BE2C (cell line): ENCODE measurements around the gene TMEM213.

Experiments
- DNase-seq: peaks from one replicate; pipeline ENCODE4 v3.0.0-alpha.2; 2020
- H3K27me3 ChIP-seq: fragments of 250-450 bp; sonication (Bioruptor Pico); 2 replicates; pipeline ENCODE4 v1.5.1; 2020; ENCODE audit warnings: mild to moderate bottlenecking
- H3K36me3 ChIP-seq: fragments of 250-450 bp; sonication (Bioruptor Pico); 2 replicates; pipeline ENCODE4 v1.5.1; 2020; ENCODE audit warnings: mild to moderate bottlenecking
- H3K4me1 ChIP-seq: fragments of 250-450 bp; sonication (Bioruptor Pico); 2 replicates; pipeline ENCODE4 v1.5.1; 2020
- H3K4me3 ChIP-seq: 2 replicates; pipeline ENCODE4 v1.5.1; 2011; ENCODE audit warnings: low read depth, low read length
- H3K9me3 ChIP-seq: fragments of 250-450 bp; sonication (Bioruptor Pico); 2 replicates; pipeline ENCODE4 v1.5.1; 2020
- CTCF ChIP-seq: IDR thresholded peaks from 2 replicates; pipeline ENCODE4 v1.5.1; 2012; ENCODE audit warnings: mild to moderate bottlenecking, low read depth, low read length

TMEM213 gene

DNA sequence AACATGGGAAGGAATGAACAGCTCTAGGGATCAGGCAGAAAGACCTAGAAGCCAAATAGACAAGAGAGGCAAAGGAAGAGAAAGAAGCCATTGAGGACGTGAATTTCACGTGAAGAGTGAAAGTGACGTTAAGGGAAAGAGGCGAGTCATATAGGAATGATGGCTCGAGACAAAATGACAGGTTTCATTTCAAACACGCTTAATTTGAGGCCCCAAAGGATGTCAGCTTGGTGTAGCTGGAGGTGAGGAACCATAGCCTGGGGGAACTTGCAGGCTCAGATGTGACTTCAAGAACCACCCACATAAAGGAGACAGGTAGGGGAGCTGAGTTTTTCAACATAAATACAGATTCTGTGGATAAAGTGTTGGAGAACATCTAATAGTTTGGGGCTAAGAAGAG is 84.5 kb downstream of the TMEM213 start:
- Histone ChIP-seq H3K4me1 (peaks cover 4% of the 10 kb centered on the region; the same call in 1 of the 2 replicates), H3K4me3 (no peak overlapping the region), H3K36me3 (peaks cover 16% of the 10 kb centered on the region), H3K9me3 (no peaks in the 10 kb centered on the region), H3K27me3 (no peaks in the 10 kb centered on the region)
- no peak for DNase-seq
- no peak for TF ChIP-seq CTCF

GRCh38 chr7:138885383-138886147 is 87.8 kb downstream of the TMEM213 start:
- Histone ChIP-seq H3K4me1 (peaks cover 25% of the 10 kb centered on the region), H3K4me3 (no peak overlapping the region), H3K27me3 (no peaks in the 10 kb centered on the region), H3K9me3 (no peaks in the 10 kb centered on the region), H3K36me3 (peaks cover 7% of the 10 kb centered on the region)
- no peak for DNase-seq
- TF ChIP-seq CTCF, result peak; percentile 21; the same call in 1 of the 2 replicates

DNA sequence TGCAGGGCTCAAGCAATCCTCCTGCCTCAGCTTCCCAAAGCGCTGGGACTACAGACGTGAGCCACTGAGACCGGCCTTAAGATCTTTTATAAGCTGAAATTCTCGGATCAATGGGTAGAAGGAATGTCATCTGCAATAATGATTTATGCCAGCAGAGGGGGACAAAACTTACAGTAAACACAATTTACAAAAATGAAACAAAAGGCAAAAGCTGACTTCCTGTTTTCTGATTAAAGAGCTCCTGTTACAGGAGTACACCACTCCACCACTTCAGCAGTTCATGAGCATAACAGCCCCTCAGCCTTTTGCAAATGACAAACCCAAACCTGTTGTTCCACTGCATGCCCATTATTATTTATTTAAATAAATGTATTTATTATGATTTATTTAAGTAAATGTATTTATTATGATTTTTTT is 88.7 kb downstream of the TMEM213 start:
- peaks cover 27% of the 10 kb centered on the region for H3K4me1 ChIP-seq
- no peaks in the 10 kb centered on the region for H3K36me3 ChIP-seq
- H3K9me3 ChIP-seq, result no peaks in the 10 kb centered on the region
- no peaks in the 10 kb centered on the region for H3K27me3 ChIP-seq
- DNase-seq, result peak; percentile 49
- peak; percentile 73 for TF ChIP-seq CTCF
- no peak overlapping the region for H3K4me3 ChIP-seq

- no peak for TF ChIP-seq CTCF
- H3K9me3 ChIP-seq, result no peaks in the 10 kb centered on the region
- DNase-seq, result no peak
- H3K27me3 ChIP-seq, result no peaks in the 10 kb centered on the region
- H3K4me1 ChIP-seq, result peaks cover 33% of the 10 kb centered on the region
- no peak overlapping the region for H3K4me3 ChIP-seq
- H3K36me3 ChIP-seq, result no peaks in the 10 kb centered on the region
Observed at GRCh38 chr7:138887085-138887710, 89.4 kb downstream of the TMEM213 start.
